Panc1 (cell line): ENCODE measurements around the gene LIX1L. TPM values are rescaled to one million over a fixed set of nuclear protein-coding genes. Genes with fewer than 3 reads are reported as not detected.

Source experiments
- ATAC-seq: fragments of 200-7000 bp; cut with Tn5 transposase; 2 replicates; pipeline ENCODE4 v1.9.1; 2020; ENCODE audit warnings: mild to moderate bottlenecking, moderate library complexity
- BruUV-seq: library from RNA; stranded (reverse); fragments of 400-500 nt; replicated peaks from 2 replicates; lab custom pipeline; 2021; lab: Mats Ljungman, UMichigan
- CTCF ChIA-PET: fragments of 300-600 bp; sonication (Branson Sonifier 250); formaldehyde crosslinking; loops from one replicate; lab custom pipeline; 2022; ENCODE audit warnings: antibody characterized with exemption; lab: Charles Lee
- POLR2A ChIA-PET: fragments of 300-600 bp; sonication (Branson Sonifier 250); formaldehyde crosslinking; loops from one replicate; lab custom pipeline; 2022; ENCODE audit warnings: antibody characterized with exemption; lab: Charles Lee
- DNase-seq: peaks from one replicate; pipeline ENCODE4 v3.0.0-alpha.2; 2010; ENCODE audit warnings: low read depth, low spot score
- H3K27ac ChIP-seq: 2 replicates; pipeline ENCODE4 v1.5.1; 2011; ENCODE audit warnings: mild to moderate bottlenecking, low read length, inconsistent platforms
- H3K27me3 ChIP-seq: fragments of 200-500 bp; sonication (Bioruptor generic); 2 replicates; pipeline ENCODE4 v1.6.0; 2014; ENCODE audit warnings: low read length, inconsistent platforms; ENCODE audit not compliant: control insufficient read depth, insufficient read depth
- H3K36me3 ChIP-seq: fragments of 200-500 bp; sonication (Bioruptor generic); 2 replicates; pipeline ENCODE4 v1.5.1; 2014; ENCODE audit warnings: inconsistent platforms, mild to moderate bottlenecking, low read length, moderate library complexity; ENCODE audit not compliant: control insufficient read depth, insufficient read depth
- H3K4me1 ChIP-seq: 2 replicates; pipeline ENCODE4 v1.5.1; 2011; ENCODE audit warnings: inconsistent platforms, mild to moderate bottlenecking, low read length, moderate library complexity; ENCODE audit not compliant: control insufficient read depth, insufficient read depth
- H3K4me3 ChIP-seq, 2 experiments: 2 replicates each; pipeline ENCODE4 v1.5.1; 2011 to 2012; ENCODE audit warnings: low read depth in 2 of 2, low read length in 2 of 2, mild to moderate bottlenecking in 2 of 2, inconsistent platforms in 1 of 2, moderate library complexity in 1 of 2
- H3K9me3 ChIP-seq: fragments of 200-500 bp; sonication (Bioruptor generic); 2 replicates; pipeline ENCODE4 v1.5.1; 2014; ENCODE audit warnings: low read depth, mild to moderate bottlenecking, inconsistent platforms, low read length, moderate library complexity; ENCODE audit not compliant: control insufficient read depth, insufficient read depth
- CTCF ChIP-seq: fragments of 450-650 bp; IDR thresholded peaks from 2 replicates; pipeline ENCODE4 v1.5.1; 2017; ENCODE audit warnings: mild to moderate bottlenecking
- POLR2AphosphoS5 ChIP-seq: IDR thresholded peaks from 2 replicates; pipeline ENCODE4 v1.6.1; 2012; ENCODE audit warnings: mild to moderate bottlenecking, low read depth, low read length, moderate library complexity
- REST ChIP-seq, 2 experiments: IDR thresholded peaks; 2 replicates each; pipeline ENCODE4 v1.6.1; 2011 to 2012; ENCODE audit warnings: low read depth in 2 of 2, control low read depth in 1 of 2, low read length in 1 of 2, mild to moderate bottlenecking in 1 of 2, moderate library complexity in 1 of 2; ENCODE audit not compliant: insufficient read depth in 1 of 2
- SIN3A ChIP-seq: IDR thresholded peaks from 2 replicates; pipeline ENCODE4 v1.6.1; 2012; ENCODE audit warnings: low read depth, mild to moderate bottlenecking, low read length, moderate library complexity, borderline replicate concordance; ENCODE audit not compliant: insufficient read depth
- TCF7L2 ChIP-seq: IDR thresholded peaks from 2 replicates; pipeline ENCODE4 v1.6.1; 2011; ENCODE audit warnings: mild to moderate bottlenecking, low read depth, low read length, inconsistent platforms
- in situ Hi-C: cut with HindIII; loops from 2 replicates; pipeline ENCODE4 v1.10.0; 2016; ENCODE audit warnings: low sequenced_read_pairs, low pct_unique_long_range_greater_than_20kb
- intact Hi-C: fragments of 100-400 bp; cut with micrococcal nuclease; formaldehyde crosslinking; loops from one replicate; pipeline ENCODE4 v1.10.0; 2022; ENCODE audit not compliant: unreplicated experiment
- total RNA-seq: library from RNA; stranded (reverse); gene quantifications from one replicate; pipeline ENCODE4 v1.2.1, GENCODE V29; 2021; ENCODE audit not compliant: unreplicated experiment

LIX1L gene
- total RNA-seq, 1 experiment from 2014 or later = 23.3 TPM

DNA sequence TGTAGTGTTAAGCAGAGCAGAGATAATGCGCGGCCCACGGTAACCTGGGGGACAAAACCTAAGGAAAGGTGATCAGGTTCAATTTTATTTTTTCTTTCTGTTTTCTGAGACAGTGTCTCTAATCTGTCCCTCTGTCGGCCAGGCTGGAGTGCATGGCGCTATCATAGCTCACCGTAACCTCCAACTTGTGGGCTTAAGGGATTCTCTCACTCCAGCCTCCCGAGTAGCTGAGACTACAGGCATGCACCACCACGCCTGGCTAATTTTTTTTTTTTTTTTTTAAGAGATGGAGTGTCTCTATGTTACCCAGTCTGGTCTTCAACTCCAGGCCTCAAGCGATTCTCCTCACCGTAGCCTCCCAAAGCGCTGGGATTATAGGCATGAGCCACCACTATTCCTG, 71.4 kb downstream of the LIX1L start:
- Histone ChIP-seq H3K9me3 (no peaks in the 10 kb centered on the region), H3K4me3 (peak overlapping the region; percentile 53 to 70), H3K27ac (no peak overlapping the region), H3K36me3 (no peaks in the 10 kb centered on the region), H3K4me1 (peaks cover 10% of the 10 kb centered on the region), H3K27me3 (peaks cover 12% of the 10 kb centered on the region)
- DNase-seq (no peak), ATAC-seq (peak; percentile 15)
- ChIA-PET CTCF (interaction anchor here (0.8 kb wide), 1 partner anchor 121 kb away, joined by 6 read pairs; no protein-coding TSS in a partner anchor), POLR2A (no interaction called here)
- in situ Hi-C loops = no loop called here
- BruUV-seq = no TSS peak
- TF ChIP-seq CTCF (no peak), REST (IDR thresholded peaks at IDR 0.05; ENCODE audit: insufficient read depth in 1 of 2, low read depth in 2 of 2, low read length in 1 of 2) (no peak), SIN3A (no peak), TCF7L2 (no peak), POLR2AphosphoS5 (no peak)
- intact Hi-C loops = no loop called here

DNA sequence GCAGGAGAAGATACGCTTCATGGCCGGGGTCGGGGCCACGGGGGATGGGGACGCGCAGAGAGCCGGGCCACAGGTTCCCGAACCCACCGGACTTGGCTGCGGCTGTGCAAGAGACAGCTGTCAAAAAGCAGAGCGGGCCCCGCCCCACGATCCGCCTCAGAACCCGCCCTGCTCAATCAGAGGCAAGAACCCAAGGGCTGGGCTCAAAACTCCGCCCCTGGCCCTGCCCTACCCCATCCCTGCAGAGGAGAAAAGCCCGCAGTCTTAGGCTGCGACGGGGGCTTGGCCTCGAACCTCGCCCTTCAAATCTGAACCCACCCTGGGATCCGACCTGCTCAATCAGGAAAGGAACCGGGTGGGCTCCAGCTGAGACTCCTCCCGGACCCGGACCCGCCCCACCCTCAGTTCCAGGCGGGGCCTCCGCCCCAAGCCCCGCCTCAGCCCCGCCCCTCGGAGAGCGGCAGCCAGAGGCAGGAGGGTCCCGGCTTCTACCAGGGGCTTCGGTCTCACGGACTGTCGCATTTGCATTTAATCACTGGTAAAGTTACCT, 72.0 kb downstream of the LIX1L start, which contains the start of gene ANKRD35:
Gene ANKRD35, minus strand, starts transcription at position 129 of the 550 bp plus-strand sequence. Its CDS starts 108 bp downstream, at position 21.
- in situ Hi-C loops = no loop called here
- Histone ChIP-seq H3K9me3 (no peaks in the 10 kb centered on the region), H3K27me3 (peaks cover 12% of the 10 kb centered on the region), H3K4me1 (0 out of 2 replicates have a peak, but pooled peaks cover 4% of the 10 kb centered on the region), H3K27ac (no peak within 1 kb of the TSS), H3K36me3 (no peaks in the 10 kb centered on the region), H3K4me3 (peak within 1 kb of the TSS; percentile 53 to 70)
- no peak for DNase-seq
- no TSS peak for BruUV-seq
- ChIA-PET POLR2A (interaction anchor here (0.6 kb wide), 1 partner anchor 27 kb away, joined by 3 read pairs; the partner anchor contains the start of gene PIAS3), CTCF (interaction anchor here (0.8 kb wide), 1 partner anchor 122 kb away, joined by 6 read pairs; no protein-coding TSS in a partner anchor)
- peak; percentile 99 for ATAC-seq
- TF ChIP-seq SIN3A = peak; percentile 65; the same call in 1 of the 2 replicates
- TF ChIP-seq REST (IDR thresholded peaks at IDR 0.05; ENCODE audit: insufficient read depth in 1 of 2, low read depth in 2 of 2, low read length in 1 of 2) = no peak
- intact Hi-C loops = no loop called here
